ENCODE results near the gene RASA3.
"Not testable (repeated sequence)": the region's sequence is repeated elsewhere in the genome, so short reads cannot be mapped to it uniquely, and the experiment has no call there.

The RASA3 gene

DNA sequence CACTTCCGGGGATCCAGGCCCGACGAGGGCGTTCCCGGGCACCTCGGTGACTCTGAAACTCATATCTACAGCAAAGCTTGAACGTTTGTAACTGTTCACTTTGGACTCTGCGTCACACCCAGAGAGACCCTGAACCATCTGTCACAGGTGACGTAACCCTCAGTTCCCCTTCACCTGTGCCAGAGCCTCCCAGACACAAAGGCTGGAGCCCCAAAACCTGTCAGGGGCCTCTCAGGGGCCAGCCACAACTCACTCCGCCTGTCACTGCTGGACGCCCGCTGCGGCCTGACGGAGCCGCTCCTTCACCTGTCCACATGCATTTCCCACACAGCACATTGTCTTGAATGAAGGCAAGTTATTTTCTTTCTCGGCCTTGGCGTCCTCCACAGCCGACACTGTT is 8.0 kb downstream of the RASA3 start:
- DNase-seq: no peak

GRCh38 chr13:114123876-114124275 is 8.5 kb downstream of the RASA3 start:
- DNase-seq: no peak

GRCh38 chr13:114123448-114123847 is 9.0 kb downstream of the RASA3 start:
- no peak for DNase-seq

GRCh38 chr13:114122591-114123211 is 9.7 kb downstream of the RASA3 start:
- no peak for DNase-seq

- no peak for DNase-seq
Observed at GRCh38 chr13:114122127-114122511, 10.3 kb downstream of the RASA3 start.

DNA sequence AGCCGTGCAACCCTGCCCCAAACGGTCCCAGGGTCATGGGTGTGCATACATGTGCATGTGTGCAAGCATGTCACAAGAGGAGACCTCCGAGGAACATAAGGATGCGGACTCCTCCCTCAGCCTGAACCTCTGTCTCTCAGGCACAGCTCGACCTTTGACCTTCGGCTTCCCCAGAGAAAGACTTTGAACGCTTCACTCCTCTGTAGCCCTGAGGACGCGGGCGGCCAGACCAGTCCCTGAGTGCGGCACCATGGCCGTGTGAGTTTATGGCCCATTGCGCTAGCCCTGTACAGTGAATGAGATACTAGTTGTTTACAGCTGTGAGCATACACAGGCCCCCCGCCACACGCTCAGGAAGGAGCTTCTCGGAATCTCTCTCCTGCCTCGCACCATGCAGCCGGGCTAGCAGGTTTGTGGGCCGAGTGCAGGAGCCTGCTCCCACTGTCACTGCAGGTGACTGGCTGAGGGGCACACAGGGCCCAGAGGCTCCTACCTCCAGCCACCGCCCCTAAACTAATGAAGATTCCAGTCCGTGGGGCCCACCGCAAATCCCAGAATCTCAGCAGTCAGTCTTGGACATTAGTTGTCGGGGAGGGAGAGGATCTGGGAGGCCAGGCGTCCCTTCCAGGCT is 10.8 kb downstream of the RASA3 start:
- no peak for DNase-seq

DNA sequence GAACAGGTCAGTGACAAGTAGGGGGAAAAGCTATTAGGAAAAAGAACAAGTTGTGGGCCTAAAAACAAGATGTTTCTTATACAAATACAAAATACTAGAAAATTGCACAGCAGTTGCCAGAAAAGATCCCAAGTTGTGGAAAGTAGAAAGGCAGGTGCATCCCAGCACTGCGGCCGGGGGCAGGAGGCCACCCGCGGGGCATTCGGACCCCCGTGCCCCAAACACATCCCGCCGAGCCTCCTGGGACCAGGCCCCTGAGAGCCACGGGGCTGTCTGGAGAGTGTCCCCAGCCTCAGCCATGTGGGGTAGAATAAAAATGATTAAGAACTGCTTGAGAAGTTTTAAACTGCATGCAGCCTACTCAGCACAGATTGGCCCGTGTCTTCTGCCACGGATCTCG is 11.4 kb downstream of the RASA3 start:
- DNase-seq: no peak

DNA sequence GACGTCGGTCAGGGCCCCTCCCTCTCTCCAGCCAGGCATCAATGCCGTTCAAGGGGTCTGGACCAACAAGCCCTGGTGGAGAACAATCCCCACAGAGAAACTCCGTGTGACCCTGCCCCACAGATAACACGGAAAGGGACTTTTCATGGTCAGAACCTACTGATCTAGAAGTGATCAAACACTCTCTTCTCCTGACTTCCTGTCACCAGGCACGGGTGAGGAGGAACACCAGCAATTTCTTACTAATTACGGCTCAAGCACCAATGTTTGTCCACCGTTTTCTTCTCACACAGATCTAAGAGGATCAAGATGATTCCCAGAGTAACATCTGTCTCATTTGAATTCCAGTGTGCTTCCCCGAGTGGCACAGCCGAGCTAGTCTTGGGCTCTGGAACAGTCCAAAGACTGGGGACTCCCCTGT is 11.8 kb downstream of the RASA3 start:
- no peak for DNase-seq

- no peak for DNase-seq
Observed at GRCh38 chr13:114119196-114119595, 13.2 kb downstream of the RASA3 start.

GRCh38 chr13:114118511-114119123 is 13.8 kb downstream of the RASA3 start:
- DNase-seq: no peak

DNA sequence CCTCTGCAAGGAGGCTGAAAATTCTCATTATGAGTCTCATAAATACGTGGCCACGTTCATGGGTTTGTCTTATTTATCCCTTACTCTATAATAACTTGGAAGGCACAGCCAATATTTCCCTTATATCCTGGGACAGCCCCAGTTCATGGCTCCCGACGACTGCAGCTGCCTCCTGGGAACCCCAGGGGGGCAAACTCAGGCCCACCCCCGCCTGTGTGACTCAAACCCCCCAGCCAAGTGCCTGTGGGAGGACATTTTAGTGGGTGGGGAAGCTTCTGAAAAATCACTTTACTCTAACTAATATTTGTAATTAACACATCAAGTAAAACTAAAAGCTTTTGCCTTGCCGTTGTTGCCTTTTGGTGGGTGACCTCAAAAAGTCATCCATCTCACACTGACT is 14.3 kb downstream of the RASA3 start:
- no peak for DNase-seq

DNA sequence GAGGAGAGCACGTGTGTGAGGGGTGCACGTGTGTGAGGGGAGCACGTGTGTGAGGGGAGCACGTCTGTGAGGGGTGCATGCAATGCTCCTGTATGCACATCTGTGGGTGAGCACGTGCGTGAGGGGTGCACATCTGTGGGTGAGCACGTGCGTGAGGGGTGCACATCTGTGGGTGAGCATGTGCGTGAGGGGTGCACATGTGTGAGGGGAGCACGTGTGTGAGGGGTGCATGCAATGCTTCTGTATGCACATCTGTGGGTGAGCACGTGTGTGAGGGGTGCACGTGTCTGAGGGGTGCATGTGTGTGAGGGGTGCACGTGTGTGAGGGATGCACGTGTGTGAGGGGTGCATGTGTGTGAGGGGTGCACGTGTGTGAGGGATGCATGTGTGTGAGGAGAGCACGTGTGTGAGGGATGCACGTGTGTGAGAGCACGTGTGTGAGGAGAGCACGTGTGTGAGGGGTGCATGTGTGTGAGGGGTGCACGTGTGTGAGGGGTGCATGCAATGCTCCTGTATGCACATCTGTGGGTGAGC is 15.0 kb downstream of the RASA3 start:
- not testable (repeated sequence) for DNase-seq

DNA sequence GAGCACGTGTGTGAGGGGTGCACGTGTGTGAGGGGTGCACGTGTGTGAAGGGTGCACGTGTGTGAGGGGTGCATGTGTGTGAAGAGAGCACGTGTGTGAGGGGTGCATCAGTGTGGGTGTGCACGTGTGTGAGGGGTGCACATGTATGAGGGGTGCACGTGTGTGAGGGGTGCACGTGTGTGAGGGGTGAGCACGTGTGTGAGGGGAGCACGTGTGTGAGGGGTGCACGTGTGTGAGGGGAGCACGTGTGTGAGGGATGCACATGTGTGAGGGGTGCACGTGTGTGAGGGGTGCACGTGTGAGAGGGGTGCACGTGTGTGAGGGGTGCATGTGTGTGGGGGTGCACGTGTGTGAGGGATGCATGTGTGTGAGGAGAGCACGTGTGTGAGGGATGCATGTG is 15.7 kb downstream of the RASA3 start:
- DNase-seq: no peak

GRCh38 chr13:114115796-114116195 is 16.6 kb downstream of the RASA3 start:
- DNase-seq: no peak

GRCh38 chr13:114115191-114115671 is 17.2 kb downstream of the RASA3 start:
- no peak for DNase-seq

- DNase-seq: not testable (repeated sequence)
Observed at GRCh38 chr13:114114666-114115065, 17.8 kb downstream of the RASA3 start.

GRCh38 chr13:114114006-114114640 is 18.3 kb downstream of the RASA3 start:
- no peak for DNase-seq

DNA sequence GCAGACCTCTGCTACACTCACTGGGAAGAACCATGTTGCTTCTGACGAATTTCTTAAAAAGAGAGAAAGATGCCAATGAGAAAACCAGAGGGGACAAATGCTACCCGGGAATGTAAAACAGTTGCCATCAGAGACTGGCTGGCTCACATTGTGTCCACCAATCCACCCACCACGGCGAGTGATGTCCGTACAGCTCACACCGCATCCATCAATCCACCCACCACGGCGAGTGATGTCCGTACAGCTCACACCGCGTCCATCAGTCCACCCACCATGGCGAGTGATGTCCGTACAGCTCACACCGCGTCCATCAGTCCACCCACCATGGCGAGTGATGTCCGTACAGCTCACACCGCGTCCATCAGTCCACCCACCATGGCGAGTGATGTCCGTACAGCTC is 19.0 kb downstream of the RASA3 start:
- not testable (repeated sequence) for DNase-seq

DNA sequence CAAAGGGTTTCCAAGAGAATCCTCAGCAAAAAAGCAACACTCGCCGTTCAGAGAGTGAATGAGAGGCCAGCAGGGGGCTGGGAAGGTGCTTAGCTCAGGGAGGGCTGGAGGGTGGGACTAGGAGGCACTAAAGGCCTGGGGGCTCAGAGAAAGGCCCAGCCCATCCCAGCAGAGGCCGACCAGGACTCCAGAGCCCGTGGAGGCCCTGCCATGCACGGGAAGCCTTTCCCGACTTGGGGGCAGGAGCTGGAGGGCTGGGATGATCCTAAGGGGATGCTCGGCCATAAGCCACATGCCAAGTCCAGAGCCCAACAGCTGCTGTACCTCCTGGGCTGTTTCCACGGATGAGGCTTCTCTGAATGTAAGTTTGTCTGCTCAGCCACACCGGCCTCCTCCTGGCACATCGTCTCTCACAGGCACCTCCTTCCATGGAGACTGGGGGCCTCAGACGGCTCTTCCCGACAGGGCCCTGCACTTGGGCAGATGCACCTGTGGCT is 19.5 kb downstream of the RASA3 start:
- DNase-seq: no peak

- DNase-seq: no peak
Observed at GRCh38 chr13:114112231-114112825, 20.1 kb downstream of the RASA3 start.

- DNase-seq: no peak
Observed at GRCh38 chr13:114111577-114111976, 20.8 kb downstream of the RASA3 start.

DNA sequence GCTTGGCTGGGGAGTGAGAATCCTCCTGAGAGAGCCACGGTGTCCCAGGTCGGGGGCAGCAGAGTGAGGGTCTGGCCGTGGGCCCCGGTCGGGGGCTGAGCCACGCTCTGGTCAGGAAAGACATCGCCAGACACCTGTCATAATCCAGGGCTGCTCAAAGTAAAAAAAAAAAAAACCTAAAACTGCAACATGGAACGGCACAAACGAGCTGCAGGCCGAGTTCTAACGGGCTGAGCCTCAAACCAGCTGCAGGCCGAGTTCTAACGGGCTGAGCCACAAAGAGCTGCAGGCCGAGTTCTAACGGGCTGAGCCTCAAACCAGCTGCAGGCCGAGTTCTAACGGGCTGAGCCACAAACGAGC is 21.6 kb downstream of the RASA3 start:
- DNase-seq: not testable (repeated sequence)

Measured in NCI-H1417 treated with DMSO at 0.1 percent for 48 hours (cell line).